Measurements from ENCODE around the gene FALEC. TPM values are rescaled to one million over a fixed set of nuclear protein-coding genes. Genes with fewer than 3 reads are reported as not detected.
"Not testable (repeated sequence)": the region's sequence is repeated elsewhere in the genome, so short reads cannot be mapped to it uniquely, and the experiment has no call there.

Gene FALEC
- total RNA-seq, 1 donor from 2014 or later: 0.44 TPM

GRCh38 chr1:150563340-150564038 lies 47.9 kb downstream of the FALEC start:
- Histone ChIP-seq H3K27ac (replicated peaks) (peak overlapping the region; percentile 96), H3K27me3 (ENCODE audit: low read depth) (no peaks in the 10 kb centered on the region), H3K4me3 (peak overlapping the region; percentile 64), H3K36me3 (no peaks in the 10 kb centered on the region), H3K9me3 (replicated peaks) (no peaks in the 10 kb centered on the region), H3K4me1 (peaks cover 89% of the 10 kb centered on the region)
- no peak for TF ChIP-seq CTCF (IDR thresholded peaks at IDR 0.05; ENCODE audit: borderline replicate concordance)
- intact Hi-C loops (cut with micrococcal nuclease): no loop called here
- peak; percentile 75 for DNase-seq

GRCh38 chr1:150564051-150564991 lies 48.8 kb downstream of the FALEC start:
- H3K9me3 ChIP-seq (replicated peaks): no peaks in the 10 kb centered on the region
- intact Hi-C loops (cut with micrococcal nuclease): no loop called here
- peak overlapping the region; percentile 96 for H3K27ac ChIP-seq (replicated peaks)
- peak overlapping the region; percentile 64 for H3K4me3 ChIP-seq
- no peak for TF ChIP-seq CTCF (IDR thresholded peaks at IDR 0.05; ENCODE audit: borderline replicate concordance)
- H3K27me3 ChIP-seq (ENCODE audit: low read depth): no peaks in the 10 kb centered on the region
- H3K4me1 ChIP-seq: peaks cover 89% of the 10 kb centered on the region
- no peak for DNase-seq
- no peaks in the 10 kb centered on the region for H3K36me3 ChIP-seq

GRCh38 chr1:150565240-150565991 lies 49.9 kb downstream of the FALEC start:
- H3K27me3 ChIP-seq (ENCODE audit: low read depth); intact Hi-C loops (cut with micrococcal nuclease); H3K36me3 ChIP-seq; DNase-seq; H3K4me3 ChIP-seq; H3K9me3 ChIP-seq (replicated peaks): not testable (repeated sequence)
- Histone ChIP-seq H3K27ac (replicated peaks) (peak overlapping the region; percentile 96), H3K4me1 (peaks cover 89% of the 10 kb centered on the region)

GRCh38 chr1:150566589-150567340 lies 51.2 kb downstream of the FALEC start:
- Histone ChIP-seq H3K36me3 (peaks cover 17% of the 10 kb centered on the region), H3K4me1 (peaks cover 97% of the 10 kb centered on the region), H3K27ac (replicated peaks) (peak overlapping the region; percentile 96), H3K9me3 (replicated peaks) (no peaks in the 10 kb centered on the region), H3K4me3 (peak overlapping the region; percentile 56), H3K27me3 (ENCODE audit: low read depth) (no peaks in the 10 kb centered on the region)
- no peak for TF ChIP-seq CTCF (IDR thresholded peaks at IDR 0.05; ENCODE audit: borderline replicate concordance)
- DNase-seq: no peak
- intact Hi-C loops (cut with micrococcal nuclease): no loop called here

DNA sequence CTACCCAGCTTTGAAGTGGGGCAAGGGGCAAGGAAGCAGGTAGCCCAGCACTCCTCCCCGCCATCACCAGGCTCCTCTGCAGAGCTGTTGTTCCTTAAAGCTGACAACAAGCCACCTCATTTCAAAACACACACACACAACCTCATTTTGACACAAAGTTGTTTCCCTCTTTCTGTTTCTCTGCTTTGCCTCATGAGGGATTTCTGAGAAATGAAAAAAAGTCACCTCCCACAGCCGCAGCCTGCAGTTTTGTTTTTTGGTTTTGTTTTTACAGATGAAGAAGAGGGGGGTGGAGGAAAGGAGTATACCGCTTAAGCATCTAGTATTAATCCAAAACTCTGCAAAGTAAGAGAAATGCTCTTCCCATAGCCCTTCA lies 51.8 kb downstream of the FALEC start:
- no peak for DNase-seq
- Histone ChIP-seq H3K36me3 (peaks cover 23% of the 10 kb centered on the region), H3K4me3 (peak overlapping the region; percentile 56), H3K27me3 (ENCODE audit: low read depth) (no peaks in the 10 kb centered on the region), H3K9me3 (replicated peaks) (no peaks in the 10 kb centered on the region), H3K27ac (replicated peaks) (peak overlapping the region; percentile 96), H3K4me1 (peaks cover 100% of the 10 kb centered on the region)
- intact Hi-C loops (cut with micrococcal nuclease): no loop called here
- no peak for TF ChIP-seq CTCF (IDR thresholded peaks at IDR 0.05; ENCODE audit: borderline replicate concordance)
